Adipocyte (in vitro differentiated cells): Measurements from ENCODE around the gene MAD1L1.
"Not testable (repeated sequence)": the region's sequence is repeated elsewhere in the genome, so short reads cannot be mapped to it uniquely, and the experiment has no call there.

Experiments
- DNase-seq: peaks from one replicate; pipeline ENCODE4 v3.0.0-alpha.2; 2015; ENCODE audit warnings: low read depth
- H3K27me3 ChIP-seq: replicated peaks from 2 replicates; pipeline ENCODE4 v1.7.0; 2013; ENCODE audit warnings: mild to moderate bottlenecking, low read length, moderate library complexity; ENCODE audit not compliant: control insufficient read depth, insufficient read depth
- H3K36me3 ChIP-seq: 2 replicates; pipeline ENCODE4 v1.7.0; 2013; ENCODE audit warnings: low read length, mild to moderate bottlenecking, moderate library complexity; ENCODE audit not compliant: control insufficient read depth, insufficient read depth, severe bottlenecking
- H3K4me1 ChIP-seq: 2 replicates; pipeline ENCODE4 v1.7.0; 2013; ENCODE audit warnings: mild to moderate bottlenecking, low read length, moderate library complexity; ENCODE audit not compliant: control insufficient read depth, insufficient read depth
- H3K4me3 ChIP-seq: 2 replicates; pipeline ENCODE4 v1.7.0; 2013; ENCODE audit warnings: mild to moderate bottlenecking, low read length, moderate library complexity
- H3K9ac ChIP-seq: 2 replicates; pipeline ENCODE4 v1.7.0; 2013; ENCODE audit warnings: mild to moderate bottlenecking, low read length, moderate library complexity
- H3K9me3 ChIP-seq: 2 replicates; pipeline ENCODE4 v1.7.0; 2013; ENCODE audit warnings: mild to moderate bottlenecking, low read length, moderate library complexity; ENCODE audit not compliant: control insufficient read depth

MAD1L1 gene

DNA sequence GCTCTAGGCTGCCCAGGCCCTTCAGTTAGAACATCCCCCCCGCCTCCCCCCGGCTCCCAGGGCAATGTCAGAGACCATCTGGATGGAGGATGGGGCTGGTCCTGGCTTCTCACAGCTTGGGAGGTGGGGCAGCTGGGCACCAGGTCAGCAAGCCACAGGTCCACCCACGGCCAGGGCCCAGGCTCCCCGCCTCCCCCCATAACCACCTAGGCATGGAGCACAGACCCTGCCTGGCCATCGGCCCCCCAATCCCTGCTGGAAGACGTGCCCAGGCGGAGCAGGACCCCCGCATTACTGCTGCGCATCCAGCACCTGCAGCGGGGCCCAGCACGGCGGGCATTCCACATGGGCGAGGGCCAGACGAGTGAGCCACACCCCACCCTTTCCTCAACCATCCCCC, 393.0 kb downstream of the MAD1L1 start:
- no peak for DNase-seq
- Histone ChIP-seq H3K9ac (no peak overlapping the region), H3K36me3 (no peaks in the 10 kb centered on the region), H3K9me3 (peaks cover 4% of the 10 kb centered on the region), H3K27me3 (no peaks in the 10 kb centered on the region), H3K4me1 (no peaks in the 10 kb centered on the region), H3K4me3 (no peak overlapping the region)

DNA sequence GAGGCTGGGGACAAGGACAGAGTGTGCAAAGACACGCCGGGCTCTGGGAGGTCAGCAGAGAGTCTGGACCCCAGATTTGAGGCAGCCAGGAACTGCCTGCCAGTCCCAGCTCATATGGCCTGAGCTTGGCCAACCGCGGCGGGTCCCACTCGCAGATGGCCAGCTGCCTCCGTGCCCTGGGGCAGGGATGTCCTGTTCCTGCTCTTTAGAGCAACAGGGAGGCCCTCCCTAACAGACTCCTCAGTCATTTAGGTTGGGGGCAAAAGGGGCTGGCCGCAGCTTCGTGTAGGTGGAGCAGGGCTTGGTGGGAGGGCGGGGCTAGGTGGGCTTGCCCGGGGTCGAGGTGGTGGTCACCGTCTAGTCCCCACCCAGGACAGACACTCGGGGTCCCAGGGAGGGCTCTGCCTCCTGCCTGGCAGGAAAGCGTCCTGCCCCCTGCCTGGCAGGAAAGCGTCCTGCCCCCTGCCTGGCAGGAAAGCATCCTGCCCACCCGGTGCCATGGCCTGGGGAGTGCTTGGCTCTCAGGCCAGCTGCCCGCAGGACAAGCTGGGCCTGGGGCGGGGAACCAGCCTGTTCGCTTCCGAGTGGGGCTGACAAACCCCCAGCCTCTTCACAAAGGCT, 393.7 kb downstream of the MAD1L1 start:
- not testable (repeated sequence) for H3K36me3 ChIP-seq, H3K9ac ChIP-seq, H3K9me3 ChIP-seq, DNase-seq, H3K4me1 ChIP-seq, H3K4me3 ChIP-seq, H3K27me3 ChIP-seq

DNA sequence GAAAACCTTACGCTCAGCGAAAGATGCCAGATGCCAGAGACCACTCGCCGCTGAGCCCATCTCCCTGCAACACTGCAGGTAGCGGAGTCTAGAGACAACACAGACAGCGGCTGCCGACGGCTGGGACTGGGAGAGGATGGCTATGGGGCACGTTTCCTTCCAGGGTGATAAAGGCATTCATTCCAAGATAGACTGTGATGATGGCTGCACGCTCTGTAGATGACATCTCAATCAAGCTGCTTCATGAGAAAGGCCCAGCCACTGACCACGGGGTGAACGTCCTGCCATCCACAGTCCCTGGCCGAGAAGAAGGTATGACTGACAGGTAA, 394.2 kb downstream of the MAD1L1 start:
- not testable (repeated sequence) for H3K4me3 ChIP-seq, H3K36me3 ChIP-seq, H3K4me1 ChIP-seq, H3K27me3 ChIP-seq, H3K9ac ChIP-seq, H3K9me3 ChIP-seq, DNase-seq

DNA sequence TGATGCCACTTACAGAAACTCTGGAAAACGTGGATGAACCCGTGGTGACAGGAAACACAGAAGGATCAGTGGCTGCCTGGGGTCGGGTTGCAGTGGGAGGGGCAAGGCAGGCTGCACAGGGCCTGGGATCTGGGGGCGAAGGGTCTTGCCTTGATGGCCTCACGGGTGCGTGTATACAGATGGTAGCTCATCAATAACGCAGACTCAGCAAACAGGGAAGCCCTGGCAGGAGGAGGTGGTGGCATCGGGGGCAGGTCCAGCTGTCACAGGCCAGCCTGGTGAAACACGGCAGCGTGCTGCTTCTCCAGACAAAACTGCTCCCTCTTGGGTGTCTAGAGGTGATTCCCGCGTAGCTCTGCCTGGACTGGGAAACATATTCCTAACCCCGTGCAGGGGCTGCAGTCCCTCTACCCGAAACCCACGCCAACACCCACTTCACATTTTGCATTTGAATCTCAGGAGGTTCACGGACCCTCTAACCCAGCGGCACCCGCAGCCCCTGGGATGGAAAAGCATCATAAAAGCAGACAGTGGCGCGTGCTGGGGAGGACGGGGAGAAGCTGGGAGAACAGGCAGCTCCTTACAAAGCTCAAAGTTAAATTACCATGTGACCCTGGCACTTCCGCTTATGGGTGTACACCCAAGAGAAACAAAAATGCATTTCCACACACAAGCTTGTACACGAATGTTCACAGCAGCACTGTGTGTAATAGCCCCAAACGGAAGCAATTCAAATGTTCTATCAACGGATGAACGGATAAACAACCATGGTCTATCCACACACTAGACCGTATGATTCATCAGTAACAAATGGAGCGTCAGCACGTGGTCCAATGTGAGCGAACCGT, 394.8 kb downstream of the MAD1L1 start:
- DNase-seq, H3K4me1 ChIP-seq, H3K9me3 ChIP-seq: not testable (repeated sequence)

DNA sequence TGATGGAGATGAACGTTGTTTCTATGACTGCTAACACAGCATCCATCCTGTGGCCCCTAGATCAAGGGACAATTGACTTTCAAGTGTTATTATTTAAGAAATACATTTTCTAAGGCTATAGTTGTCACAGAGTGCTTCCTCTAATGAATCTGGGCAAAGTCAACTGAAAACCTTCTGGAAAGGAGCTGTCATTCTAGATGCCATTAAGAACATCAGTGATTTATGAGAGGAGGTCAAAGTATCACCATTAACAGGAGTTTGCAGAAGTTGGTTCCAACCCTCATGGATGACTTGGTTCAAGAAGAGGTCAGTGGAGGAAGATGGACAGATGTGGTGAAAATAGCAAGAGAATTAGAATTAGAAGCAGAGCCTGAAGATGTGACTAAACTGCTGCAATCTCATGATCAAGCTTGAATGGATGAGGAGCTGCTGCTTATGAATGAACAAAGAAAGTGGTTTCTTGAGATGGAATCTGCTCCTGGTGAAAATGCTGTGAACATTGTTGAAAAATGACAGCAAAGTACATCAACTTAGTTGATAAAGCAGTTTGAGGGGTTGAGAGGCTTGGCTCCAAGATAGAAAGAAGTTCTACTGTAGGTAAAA, 400.7 kb downstream of the MAD1L1 start:
- not testable (repeated sequence) for H3K36me3 ChIP-seq, H3K9me3 ChIP-seq, H3K9ac ChIP-seq, H3K27me3 ChIP-seq, H3K4me1 ChIP-seq, DNase-seq, H3K4me3 ChIP-seq

More for the DNA sequence above, 394.8 kb downstream of the MAD1L1 start:
- not testable (repeated sequence) for H3K4me3 ChIP-seq, H3K36me3 ChIP-seq, H3K27me3 ChIP-seq, H3K9ac ChIP-seq

DNA sequence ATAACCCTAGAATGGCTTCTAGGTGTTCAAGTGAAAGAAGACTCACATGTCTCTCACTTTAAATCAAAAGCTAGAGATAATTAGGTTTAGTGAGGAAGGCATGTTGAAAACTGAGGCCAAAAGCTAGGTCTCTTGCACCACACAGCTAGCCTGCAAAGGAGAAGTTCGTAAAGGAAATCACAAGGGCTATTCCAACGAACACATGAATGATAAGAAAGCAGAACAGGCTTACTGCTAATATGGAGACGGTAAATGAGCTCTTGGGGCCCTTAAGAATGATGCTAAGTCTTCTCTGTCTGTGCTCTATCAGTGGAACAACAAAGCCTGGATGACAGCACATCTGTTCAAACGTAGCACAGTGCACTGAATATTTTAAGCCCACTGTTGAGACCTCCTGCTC, 401.3 kb downstream of the MAD1L1 start:
- not testable (repeated sequence) for DNase-seq, H3K9me3 ChIP-seq, H3K9ac ChIP-seq, H3K4me1 ChIP-seq, H3K36me3 ChIP-seq, H3K4me3 ChIP-seq, H3K27me3 ChIP-seq

DNA sequence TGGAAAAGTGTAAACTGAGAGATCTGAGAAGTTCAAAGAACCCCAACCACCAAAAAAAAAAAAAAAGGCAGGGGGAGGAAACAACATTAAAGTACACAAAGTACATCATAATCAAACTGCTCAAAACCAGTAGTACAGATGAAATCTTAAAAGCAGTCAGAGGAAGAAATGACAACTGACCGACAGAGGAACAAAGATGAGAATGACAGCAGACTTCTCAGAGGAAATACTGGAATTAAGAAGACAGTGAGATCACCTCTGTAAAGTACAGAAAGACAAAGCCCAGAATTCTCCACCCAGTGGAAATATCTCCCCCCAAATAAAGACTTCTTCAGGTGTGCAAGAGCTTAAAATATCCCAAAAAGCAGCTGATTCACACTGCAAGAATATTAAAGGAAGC, 403.1 kb downstream of the MAD1L1 start:
- H3K27me3 ChIP-seq, H3K36me3 ChIP-seq, H3K4me3 ChIP-seq, H3K4me1 ChIP-seq, DNase-seq, H3K9me3 ChIP-seq, H3K9ac ChIP-seq: not testable (repeated sequence)

DNA sequence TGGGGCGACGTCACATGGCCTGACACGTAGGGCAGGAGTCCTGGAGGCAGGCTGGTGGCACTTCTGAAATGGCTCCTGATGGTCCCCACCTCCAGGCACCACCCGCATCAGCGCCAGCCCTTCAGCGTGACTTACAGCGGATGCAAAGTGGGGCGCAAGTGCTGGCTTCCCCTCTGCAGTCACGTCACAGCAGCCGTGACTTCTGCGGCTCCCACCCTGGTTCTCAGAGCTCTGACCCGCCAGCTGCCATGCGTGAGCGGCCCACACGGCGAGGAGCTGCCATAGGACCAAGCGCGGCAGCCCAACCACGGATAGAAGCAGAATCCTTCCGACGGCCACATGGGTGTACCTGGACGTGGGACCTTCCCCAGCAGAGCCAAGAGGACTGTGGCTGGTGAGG, 403.6 kb downstream of the MAD1L1 start:
- Histone ChIP-seq H3K9me3 (peaks cover 5% of the 10 kb centered on the region), H3K4me1 (no peaks in the 10 kb centered on the region), H3K36me3 (no peaks in the 10 kb centered on the region), H3K9ac (no peak overlapping the region), H3K4me3 (no peak overlapping the region), H3K27me3 (no peaks in the 10 kb centered on the region)
- no peak for DNase-seq

DNA sequence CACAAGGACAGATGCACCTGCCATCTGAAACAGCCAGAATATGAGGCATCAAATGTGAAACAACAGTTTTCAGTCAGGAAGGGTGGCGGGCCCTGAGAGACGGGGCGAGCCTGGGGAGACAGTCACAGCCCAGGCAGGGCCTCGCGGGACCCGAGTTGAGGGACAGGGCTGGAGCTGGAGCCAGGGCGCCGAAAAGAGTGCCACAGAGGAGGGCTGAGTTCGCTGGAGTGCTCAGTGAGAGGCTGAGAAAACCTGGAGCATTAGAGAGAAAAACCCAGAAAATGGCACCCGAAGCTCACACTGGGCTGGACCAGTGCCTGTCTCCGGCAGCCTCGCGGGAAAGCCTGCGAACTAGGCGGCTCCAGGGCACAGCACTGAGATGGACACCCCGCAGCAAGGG, 404.6 kb downstream of the MAD1L1 start:
- H3K9me3 ChIP-seq: not testable (repeated sequence)

DNA sequence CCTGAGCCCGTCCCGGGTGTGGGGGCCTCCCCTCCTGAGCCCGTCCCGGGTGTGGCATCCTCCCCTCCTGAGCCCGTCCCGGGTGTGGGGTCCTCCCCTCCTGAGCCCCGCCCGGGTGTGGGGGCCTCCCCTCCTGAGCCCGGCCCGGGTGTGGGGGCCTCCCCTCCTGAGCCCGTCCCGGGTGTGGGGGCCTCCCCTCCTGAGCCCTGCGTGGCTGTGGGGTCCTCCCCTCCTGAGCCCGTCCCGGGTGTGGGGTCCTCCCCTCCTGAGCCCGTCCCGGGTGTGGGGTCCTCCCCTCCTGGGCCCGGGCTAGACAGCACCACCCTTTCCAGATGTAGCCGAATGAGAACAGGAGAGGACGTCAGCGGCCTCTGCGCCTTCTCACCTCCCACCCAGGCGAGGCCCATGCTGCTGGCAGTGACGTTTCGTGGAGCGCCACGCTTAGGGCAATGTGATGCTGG, 405.2 kb downstream of the MAD1L1 start:
- H3K9me3 ChIP-seq, H3K4me1 ChIP-seq, H3K27me3 ChIP-seq, H3K9ac ChIP-seq, H3K4me3 ChIP-seq, H3K36me3 ChIP-seq, DNase-seq: not testable (repeated sequence)

More for the DNA sequence above, 404.6 kb downstream of the MAD1L1 start:
- H3K36me3 ChIP-seq, H3K9ac ChIP-seq, DNase-seq, H3K4me1 ChIP-seq, H3K4me3 ChIP-seq, H3K27me3 ChIP-seq: not testable (repeated sequence)

DNA sequence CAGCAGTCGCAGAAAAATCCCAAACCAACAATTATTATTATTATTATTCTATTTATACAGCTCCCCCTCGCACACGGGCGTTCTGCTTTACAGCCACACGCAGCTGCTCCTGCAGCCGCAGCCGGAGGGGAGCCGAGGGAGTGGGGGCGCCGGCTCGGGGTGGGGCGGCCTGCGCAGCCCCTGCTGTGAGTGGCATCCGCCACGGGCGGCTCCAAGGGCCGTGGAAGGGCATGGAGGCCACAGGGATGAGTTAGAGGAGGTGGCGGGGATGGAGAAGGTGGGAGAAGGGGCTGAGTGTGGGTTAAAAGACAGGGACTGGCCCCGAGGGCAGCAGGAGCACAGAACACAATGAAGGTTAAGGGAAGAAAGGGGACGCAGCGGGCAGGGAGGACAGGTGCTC, 405.8 kb downstream of the MAD1L1 start:
- DNase-seq, H3K36me3 ChIP-seq, H3K9me3 ChIP-seq, H3K27me3 ChIP-seq, H3K4me3 ChIP-seq, H3K9ac ChIP-seq, H3K4me1 ChIP-seq: not testable (repeated sequence)
